Measurements from ENCODE around the gene ERN1. TPM values are rescaled to one million over a fixed set of nuclear protein-coding genes. Genes with fewer than 3 reads are reported as not detected.

The ERN1 gene
- total and polyA plus RNA-seq, 2 donors (not counting 1 experiment from before 2014, with no cell fraction given): 3.3 to 11.7 TPM

DNA sequence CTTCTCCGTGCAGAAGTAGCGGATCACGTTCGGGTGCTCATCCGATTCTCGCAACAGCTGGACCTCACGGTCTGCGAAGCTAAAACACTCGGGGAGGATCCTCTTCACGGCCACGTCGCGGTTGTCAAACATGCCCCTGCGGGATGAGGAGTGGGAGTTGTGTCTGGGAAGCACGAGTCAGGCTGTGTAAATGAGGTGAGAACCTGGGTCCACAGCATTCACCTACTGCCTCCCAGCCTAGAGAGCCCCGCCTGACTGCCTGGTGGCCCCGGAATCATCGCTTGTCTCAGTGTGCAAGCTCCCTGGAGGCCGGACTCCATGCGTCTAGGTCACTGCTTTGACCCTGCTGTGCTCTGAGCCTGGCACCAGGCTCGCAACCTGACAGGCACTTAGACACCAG lies 75.6 kb downstream of the ERN1 start:
- H3K27me3 ChIP-seq (ENCODE audit: control insufficient read depth, insufficient read depth, low read length): no peaks in the 10 kb centered on the region
- H3K9me3 ChIP-seq (ENCODE audit: control insufficient read depth, insufficient read depth, low read depth, low read length): no peaks in the 10 kb centered on the region
- no peaks in the 10 kb centered on the region for H4K20me1 ChIP-seq (ENCODE audit: control insufficient read depth, extremely low read depth, insufficient read depth, low read length)
- H3K27ac ChIP-seq (ENCODE audit: insufficient read depth, low read length): no peak overlapping the region
- no peak overlapping the region for H3K9ac ChIP-seq (ENCODE audit: insufficient read depth, low read length)
- no peak for DNase-seq (ENCODE audit: low read depth in 2 of 2)
- TF ChIP-seq, protein P1, sequence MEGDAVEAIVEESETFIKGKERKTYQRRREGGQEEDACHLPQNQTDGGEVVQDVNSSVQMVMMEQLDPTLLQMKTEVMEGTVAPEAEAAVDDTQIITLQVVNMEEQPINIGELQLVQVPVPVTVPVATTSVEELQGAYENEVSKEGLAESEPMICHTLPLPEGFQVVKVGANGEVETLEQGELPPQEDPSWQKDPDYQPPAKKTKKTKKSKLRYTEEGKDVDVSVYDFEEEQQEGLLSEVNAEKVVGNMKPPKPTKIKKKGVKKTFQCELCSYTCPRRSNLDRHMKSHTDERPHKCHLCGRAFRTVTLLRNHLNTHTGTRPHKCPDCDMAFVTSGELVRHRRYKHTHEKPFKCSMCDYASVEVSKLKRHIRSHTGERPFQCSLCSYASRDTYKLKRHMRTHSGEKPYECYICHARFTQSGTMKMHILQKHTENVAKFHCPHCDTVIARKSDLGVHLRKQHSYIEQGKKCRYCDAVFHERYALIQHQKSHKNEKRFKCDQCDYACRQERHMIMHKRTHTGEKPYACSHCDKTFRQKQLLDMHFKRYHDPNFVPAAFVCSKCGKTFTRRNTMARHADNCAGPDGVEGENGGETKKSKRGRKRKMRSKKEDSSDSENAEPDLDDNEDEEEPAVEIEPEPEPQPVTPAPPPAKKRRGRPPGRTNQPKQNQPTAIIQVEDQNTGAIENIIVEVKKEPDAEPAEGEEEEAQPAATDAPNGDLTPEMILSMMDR (conservative IDR thresholded peaks at IDR 0.05 in 1 of 2, IDR thresholded peaks at IDR 0.05 in 1 of 2; ENCODE audit: low read depth in 1 of 2, low read length in 2 of 2): no peak
- no peak for TF ChIP-seq EZH2 (IDR thresholded peaks at IDR 0.05; ENCODE audit: low read length, missing control alignments)
- H3K4me3 ChIP-seq (replicated peaks in 1 of 4; ENCODE audit: control extremely low read depth in 1 of 4, insufficient read depth in 1 of 4, low read depth in 3 of 4, low read length in 4 of 4): no peak overlapping the region
- no peak overlapping the region for H3K4me2 ChIP-seq (ENCODE audit: extremely low read depth, insufficient read depth, low read length)
- peaks cover 2% of the 10 kb centered on the region for H3K36me3 ChIP-seq (ENCODE audit: control insufficient read depth, insufficient read depth, low read length)
- no peak overlapping the region for H2AFZ ChIP-seq (ENCODE audit: low read length)
- H3K79me2 ChIP-seq (ENCODE audit: control insufficient read depth, insufficient read depth, low read length): no peaks in the 10 kb centered on the region
- no peaks in the 10 kb centered on the region for H3K4me1 ChIP-seq (ENCODE audit: control insufficient read depth, extremely low read depth, insufficient read depth, low read length)

DNA sequence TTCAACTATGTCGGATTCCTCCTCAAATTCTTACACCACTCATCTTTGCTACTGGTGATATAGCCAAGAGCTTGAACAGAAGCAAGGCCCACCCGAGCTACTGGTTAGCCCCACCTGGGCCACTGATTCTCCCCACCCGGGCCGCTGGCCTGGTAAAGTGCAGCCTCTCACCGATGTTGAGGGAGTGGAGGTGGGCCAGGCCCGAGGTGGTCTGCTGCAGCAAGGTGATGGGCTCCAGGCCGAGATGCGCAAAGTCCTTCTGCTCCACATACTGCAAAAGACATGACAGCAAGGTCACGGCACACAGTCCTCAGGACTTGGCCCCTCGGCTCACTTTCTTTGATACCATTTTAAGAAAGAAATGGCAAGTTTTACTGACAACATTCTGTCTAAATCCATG lies 76.8 kb downstream of the ERN1 start:
- Histone ChIP-seq H3K4me1 (ENCODE audit: control insufficient read depth, extremely low read depth, insufficient read depth, low read length) (no peaks in the 10 kb centered on the region), H4K20me1 (ENCODE audit: control insufficient read depth, extremely low read depth, insufficient read depth, low read length) (no peaks in the 10 kb centered on the region), H3K27ac (ENCODE audit: insufficient read depth, low read length) (no peak overlapping the region), H3K9ac (ENCODE audit: insufficient read depth, low read length) (no peak overlapping the region), H3K36me3 (ENCODE audit: control insufficient read depth, insufficient read depth, low read length) (peaks cover 2% of the 10 kb centered on the region), H3K9me3 (ENCODE audit: control insufficient read depth, insufficient read depth, low read depth, low read length) (no peaks in the 10 kb centered on the region), H3K4me3 (replicated peaks in 1 of 4; ENCODE audit: control extremely low read depth in 1 of 4, insufficient read depth in 1 of 4, low read depth in 3 of 4, low read length in 4 of 4) (no peak overlapping the region), H3K27me3 (ENCODE audit: control insufficient read depth, insufficient read depth, low read length) (no peaks in the 10 kb centered on the region), H3K79me2 (ENCODE audit: control insufficient read depth, insufficient read depth, low read length) (no peaks in the 10 kb centered on the region), H3K4me2 (ENCODE audit: extremely low read depth, insufficient read depth, low read length) (no peak overlapping the region), H2AFZ (ENCODE audit: low read length) (no peak overlapping the region)
- TF ChIP-seq, protein P1 (conservative IDR thresholded peaks at IDR 0.05 in 1 of 2, IDR thresholded peaks at IDR 0.05 in 1 of 2; ENCODE audit: low read depth in 1 of 2, low read length in 2 of 2): no peak
- TF ChIP-seq EZH2 (IDR thresholded peaks at IDR 0.05; ENCODE audit: low read length, missing control alignments): no peak
- no peak for DNase-seq (ENCODE audit: low read depth in 2 of 2)

DNA sequence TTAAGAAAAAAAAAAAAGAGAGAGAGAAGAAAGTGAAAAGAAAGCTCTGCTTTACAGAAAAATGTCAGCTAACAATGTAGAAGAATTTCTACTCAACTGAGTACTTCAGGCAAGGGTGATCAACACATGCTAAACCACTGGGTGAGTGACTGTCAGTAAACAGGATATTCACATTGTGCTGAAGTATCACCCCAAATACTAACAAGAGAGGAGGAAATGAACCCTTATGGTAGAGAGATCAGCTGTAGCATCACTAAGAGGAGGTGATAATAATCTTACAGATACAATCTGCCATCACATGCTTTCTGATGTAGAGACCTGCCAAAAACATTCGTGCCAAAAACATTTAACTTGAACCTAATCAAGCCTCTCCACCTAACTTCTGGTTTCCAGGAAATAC lies 78.8 kb downstream of the ERN1 start:
- no peak overlapping the region for H2AFZ ChIP-seq (ENCODE audit: low read length)
- H3K27me3 ChIP-seq (ENCODE audit: control insufficient read depth, insufficient read depth, low read length): no peaks in the 10 kb centered on the region
- H3K79me2 ChIP-seq (ENCODE audit: control insufficient read depth, insufficient read depth, low read length): no peaks in the 10 kb centered on the region
- H3K9ac ChIP-seq (ENCODE audit: insufficient read depth, low read length): no peak overlapping the region
- TF ChIP-seq, protein P1 (conservative IDR thresholded peaks at IDR 0.05 in 1 of 2, IDR thresholded peaks at IDR 0.05 in 1 of 2; ENCODE audit: low read depth in 1 of 2, low read length in 2 of 2): no peak
- TF ChIP-seq EZH2 (IDR thresholded peaks at IDR 0.05; ENCODE audit: low read length, missing control alignments): no peak
- DNase-seq (ENCODE audit: low read depth in 2 of 2): no peak
- H4K20me1 ChIP-seq (ENCODE audit: control insufficient read depth, extremely low read depth, insufficient read depth, low read length): no peaks in the 10 kb centered on the region
- H3K27ac ChIP-seq (ENCODE audit: insufficient read depth, low read length): no peak overlapping the region
- no peaks in the 10 kb centered on the region for H3K9me3 ChIP-seq (ENCODE audit: control insufficient read depth, insufficient read depth, low read depth, low read length)
- no peak overlapping the region for H3K4me3 ChIP-seq (replicated peaks in 1 of 4; ENCODE audit: control extremely low read depth in 1 of 4, insufficient read depth in 1 of 4, low read depth in 3 of 4, low read length in 4 of 4)
- no peak overlapping the region for H3K4me2 ChIP-seq (ENCODE audit: extremely low read depth, insufficient read depth, low read length)
- H3K4me1 ChIP-seq (ENCODE audit: control insufficient read depth, extremely low read depth, insufficient read depth, low read length): no peaks in the 10 kb centered on the region
- H3K36me3 ChIP-seq (ENCODE audit: control insufficient read depth, insufficient read depth, low read length): peaks cover 5% of the 10 kb centered on the region
